Omental fat pad (tissue), 4 donors: ENCODE results near the gene SAMD5. TPM values are rescaled to one million over a fixed set of nuclear protein-coding genes. Genes with fewer than 3 reads are reported as not detected.

ENCODE experiments used
- ATAC-seq: fragments of 150-250 bp; one replicate; pipeline ENCODE4 v1.9.1; 2016; ENCODE audit warnings: mild to moderate bottlenecking, moderate library complexity; ENCODE audit not compliant: low FRiP score
- DNase-seq: peaks from one replicate; pipeline ENCODE4 v3.0.0-alpha.2; 2019; ENCODE audit warnings: low spot score
- total RNA-seq, 4 donors: library from RNA; depleted of rRNA; stranded (reverse); fragments of >200 nt; gene quantifications; one replicate each; pipeline ENCODE4 v1.1.0, GENCODE V29; 2016
- TF ChIP-seq, protein P1 (sequence below), 3 donors: fragments of 450-650 bp; IDR thresholded peaks; one replicate each; pipeline ENCODE4 v1.5.1; 2016 to 2017; ENCODE audit warnings: antibody characterized with exemption in 3 of 3, mild to moderate bottlenecking in 3 of 3, moderate library complexity in 2 of 3

SAMD5 gene
- total RNA-seq, result 1 to 10 TPM in 2 of 4 donors, under 1 TPM in 2; 0.69 to 3.3 (median 1.8) TPM

DNA sequence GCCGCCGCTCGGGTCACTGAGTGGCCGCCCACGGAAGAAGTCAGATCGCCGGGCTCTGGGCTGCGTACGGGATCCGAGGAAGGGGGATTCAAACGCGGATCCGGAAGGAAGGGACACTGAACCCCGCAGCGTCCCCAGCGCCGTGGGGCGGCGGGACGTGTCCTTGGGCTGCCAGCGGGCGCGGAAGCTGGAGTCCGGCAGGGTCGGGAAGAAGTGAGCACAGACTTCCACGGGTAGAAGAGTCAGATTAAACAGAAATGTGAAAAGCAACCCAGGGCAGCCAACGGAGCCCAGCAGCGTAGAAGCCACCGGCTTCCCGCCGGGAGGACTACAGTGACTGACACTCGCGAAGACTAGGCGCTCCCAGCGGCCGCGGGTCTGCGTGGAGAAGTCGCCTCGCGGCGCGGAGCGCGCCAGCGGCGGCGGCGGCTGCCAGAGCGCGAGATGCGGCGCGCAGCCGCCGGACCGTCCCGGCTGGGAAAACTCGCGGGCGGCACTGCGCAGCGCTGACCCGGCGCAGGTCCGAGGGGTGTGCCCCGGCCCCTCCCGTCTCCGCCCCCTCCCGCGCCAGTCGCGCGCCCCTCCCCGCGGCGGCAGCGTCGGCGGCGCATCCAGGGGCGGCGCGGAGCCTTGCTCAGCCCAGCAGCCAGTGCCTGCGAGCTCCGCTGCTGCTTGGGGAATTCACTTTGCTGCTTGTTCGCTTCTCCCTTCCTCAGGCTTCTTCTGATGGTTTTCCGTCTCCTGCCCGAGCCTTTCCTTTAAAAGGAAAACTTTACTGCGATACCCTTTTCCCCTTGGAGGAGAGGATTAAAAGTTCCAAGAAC lies at the start of gene SAMD5:
Gene SAMD5, plus strand, starts transcription at position 649 of the 824 bp plus-strand sequence. CDS start 239 bp downstream, outside the sequence.
- DNase-seq (no peak), ATAC-seq (peak; percentile 86)
- TF ChIP-seq, protein P1, sequence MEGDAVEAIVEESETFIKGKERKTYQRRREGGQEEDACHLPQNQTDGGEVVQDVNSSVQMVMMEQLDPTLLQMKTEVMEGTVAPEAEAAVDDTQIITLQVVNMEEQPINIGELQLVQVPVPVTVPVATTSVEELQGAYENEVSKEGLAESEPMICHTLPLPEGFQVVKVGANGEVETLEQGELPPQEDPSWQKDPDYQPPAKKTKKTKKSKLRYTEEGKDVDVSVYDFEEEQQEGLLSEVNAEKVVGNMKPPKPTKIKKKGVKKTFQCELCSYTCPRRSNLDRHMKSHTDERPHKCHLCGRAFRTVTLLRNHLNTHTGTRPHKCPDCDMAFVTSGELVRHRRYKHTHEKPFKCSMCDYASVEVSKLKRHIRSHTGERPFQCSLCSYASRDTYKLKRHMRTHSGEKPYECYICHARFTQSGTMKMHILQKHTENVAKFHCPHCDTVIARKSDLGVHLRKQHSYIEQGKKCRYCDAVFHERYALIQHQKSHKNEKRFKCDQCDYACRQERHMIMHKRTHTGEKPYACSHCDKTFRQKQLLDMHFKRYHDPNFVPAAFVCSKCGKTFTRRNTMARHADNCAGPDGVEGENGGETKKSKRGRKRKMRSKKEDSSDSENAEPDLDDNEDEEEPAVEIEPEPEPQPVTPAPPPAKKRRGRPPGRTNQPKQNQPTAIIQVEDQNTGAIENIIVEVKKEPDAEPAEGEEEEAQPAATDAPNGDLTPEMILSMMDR (IDR thresholded peaks at IDR 0.05), result no peak

DNA sequence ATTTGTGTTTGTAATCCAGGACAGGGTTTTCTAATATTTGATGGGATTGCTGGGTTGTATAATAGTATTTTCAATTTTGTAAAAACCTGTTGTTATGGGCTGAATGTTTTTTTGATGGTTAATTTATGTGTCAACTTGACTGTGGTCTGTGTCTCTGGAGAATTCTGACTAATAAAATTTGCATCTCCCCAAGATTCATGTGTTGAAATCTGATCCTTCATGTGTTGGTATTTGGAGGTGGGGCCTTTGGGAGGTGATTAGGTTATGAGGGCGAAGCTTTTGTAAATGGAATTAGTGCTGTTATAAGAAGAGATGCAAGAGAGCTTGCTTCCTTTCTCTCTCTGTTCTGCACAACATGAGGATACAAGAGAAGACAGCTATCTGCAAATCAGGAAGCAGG lies 48.7 kb upstream of the SAMD5 start:
- DNase-seq, result no peak
- TF ChIP-seq, protein P1 (IDR thresholded peaks at IDR 0.05), result no peak

DNA sequence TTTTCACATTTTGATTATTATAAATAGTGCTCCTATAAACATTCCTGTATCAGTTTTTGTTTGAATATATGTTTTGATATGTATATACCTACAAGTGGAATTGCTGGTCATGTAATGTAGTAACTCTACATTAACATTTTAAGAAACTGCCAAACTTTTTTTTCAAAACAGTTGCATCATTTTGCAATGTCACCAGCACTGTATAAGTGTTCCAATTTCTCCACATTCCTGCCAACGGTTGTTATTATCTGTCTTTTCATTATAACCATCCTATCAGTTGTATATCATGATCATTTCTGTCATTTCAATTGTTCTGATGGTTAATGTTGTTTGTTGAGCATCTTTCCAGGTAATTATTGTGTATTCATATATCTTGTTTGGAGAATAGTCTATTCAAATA lies 44.8 kb upstream of the SAMD5 start:
- no peak for DNase-seq
- TF ChIP-seq, protein P1 (IDR thresholded peaks at IDR 0.05), result no peak
- no peak for ATAC-seq

More for the DNA sequence above, 48.7 kb upstream of the SAMD5 start:
- ATAC-seq, result no peak

DNA sequence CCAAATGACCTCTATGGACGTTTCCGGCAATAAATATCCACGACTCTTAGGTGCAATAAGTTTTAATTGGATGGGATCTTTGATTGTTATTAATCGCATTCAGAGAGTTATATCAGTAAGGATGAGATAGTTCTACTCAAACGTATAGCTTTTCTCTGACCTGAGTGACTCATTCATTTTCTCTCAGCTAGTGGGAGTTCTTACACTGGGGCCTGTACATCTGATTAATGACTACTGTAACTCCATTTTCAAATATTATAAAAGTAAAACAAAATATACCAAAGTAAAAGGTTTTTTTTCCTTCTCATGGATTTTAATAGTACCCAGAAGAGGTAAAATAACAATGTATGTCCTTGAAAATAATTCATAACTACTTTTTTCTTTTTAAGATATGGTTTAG lies 41.1 kb upstream of the SAMD5 start:
- no peak for ATAC-seq
- no peak for DNase-seq
- TF ChIP-seq, protein P1 (IDR thresholded peaks at IDR 0.05), result no peak

DNA sequence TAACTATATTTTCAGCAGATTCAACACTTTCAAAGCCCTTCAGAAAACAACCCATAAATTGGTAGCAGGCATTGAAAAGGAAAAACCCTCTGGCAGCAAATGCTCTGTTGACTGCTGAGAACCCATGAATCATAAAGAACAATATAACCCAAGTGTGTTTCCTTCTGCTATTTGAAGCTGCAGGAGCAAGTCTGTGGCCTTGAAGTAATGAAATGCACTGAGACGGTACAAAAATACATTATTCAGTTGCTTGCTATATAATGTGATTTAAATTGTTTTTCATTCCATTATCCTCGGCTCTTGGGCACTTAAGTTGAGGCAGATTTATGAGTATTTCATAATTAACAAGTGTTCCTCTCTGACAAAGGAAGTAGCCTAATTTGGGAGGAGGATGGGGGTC lies 40.6 kb upstream of the SAMD5 start:
- no peak for DNase-seq
- TF ChIP-seq, protein P1 (IDR thresholded peaks at IDR 0.05), result no peak
- no peak for ATAC-seq

DNA sequence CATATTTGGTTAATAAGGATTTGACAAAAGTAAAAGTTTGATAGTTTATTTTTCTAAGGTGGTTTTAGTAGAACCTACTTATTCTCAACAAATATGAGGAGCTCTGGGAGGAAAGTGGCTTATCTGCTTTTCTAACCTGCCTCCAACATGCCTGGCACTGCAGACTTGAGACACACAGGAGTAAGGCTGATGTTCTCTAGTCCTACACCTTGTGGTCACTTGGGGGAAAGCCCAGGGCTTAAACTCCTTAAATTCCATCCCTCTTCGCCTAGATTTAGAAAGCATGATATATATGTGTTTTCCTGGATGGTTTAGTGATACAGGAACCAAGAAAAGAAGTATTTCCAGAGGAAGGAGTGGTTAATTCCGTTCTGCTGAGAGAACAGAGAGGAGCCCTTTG lies 39.9 kb upstream of the SAMD5 start:
- ATAC-seq (no peak), DNase-seq (no peak)
- TF ChIP-seq, protein P1 (IDR thresholded peaks at IDR 0.05), result no peak

- TF ChIP-seq, protein P1 (IDR thresholded peaks at IDR 0.05), result no peak
- ATAC-seq, result no peak
- no peak for DNase-seq
Observed at GRCh38 chr6:147479857-147480256, 28.6 kb upstream of the SAMD5 start.
